ENCODE measurements around the gene TCERG1L.
"Not testable (repeated sequence)": the region's sequence is repeated elsewhere in the genome, so short reads cannot be mapped to it uniquely, and the experiment has no call there.

The TCERG1L gene

GRCh38 chr10:131083915-131084790 is 227.4 kb downstream of the TCERG1L start:
- DNase-seq (ENCODE audit: low spot score), result no peak

GRCh38 chr10:131082991-131083481 is 228.5 kb downstream of the TCERG1L start:
- no peak for DNase-seq (ENCODE audit: low spot score)

DNA sequence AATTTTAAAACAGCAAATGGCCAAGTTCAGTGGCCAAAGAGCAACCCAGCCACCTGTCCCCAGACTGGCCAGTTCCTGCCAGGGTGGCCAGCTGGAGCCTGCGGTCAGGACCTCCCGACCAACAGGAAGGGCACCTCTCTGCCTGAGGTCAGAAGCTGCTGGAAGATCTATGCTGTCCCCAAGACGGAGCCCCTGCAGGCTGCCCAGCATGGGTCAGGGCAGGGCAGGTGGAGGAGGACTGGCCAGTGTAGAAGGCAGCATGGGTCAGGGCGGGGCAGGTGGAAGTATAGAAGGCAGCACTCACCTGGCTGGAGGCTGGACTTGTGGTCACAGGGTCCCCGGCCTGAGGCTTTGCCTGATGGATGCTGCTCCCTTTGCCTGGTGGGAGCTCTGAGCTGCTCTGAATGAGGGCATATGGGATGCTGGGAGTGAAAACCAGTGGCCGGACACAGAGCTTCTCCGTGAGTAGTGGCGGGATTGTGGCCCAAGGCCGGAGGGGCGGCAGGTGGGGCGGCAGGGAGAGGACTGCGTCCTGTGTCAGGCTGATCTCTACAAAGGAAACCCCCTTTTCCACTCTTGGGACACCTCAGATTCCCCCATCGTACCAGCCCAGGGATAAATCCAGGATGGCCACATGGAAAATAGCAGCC is 229.2 kb downstream of the TCERG1L start:
- no peak for DNase-seq (ENCODE audit: low spot score)

DNA sequence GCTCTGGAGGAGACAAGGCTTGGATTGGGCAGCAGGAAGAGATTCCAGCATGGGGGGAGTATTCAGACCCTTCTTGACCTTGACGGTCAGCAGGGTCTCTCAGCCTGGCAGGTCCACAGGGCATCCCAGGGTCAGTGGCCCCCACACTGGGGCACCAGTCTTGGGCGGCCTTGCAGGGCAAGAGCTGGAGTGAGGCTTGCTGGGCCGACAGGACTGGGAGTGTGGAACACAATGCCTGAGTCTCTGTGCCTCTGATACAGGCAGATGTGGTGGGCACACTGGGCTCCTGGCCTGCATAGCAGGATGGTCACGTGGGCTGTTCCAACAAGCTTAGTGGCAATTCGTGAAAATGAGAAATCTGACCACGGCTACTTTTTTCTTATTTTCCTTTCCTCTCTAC is 229.7 kb downstream of the TCERG1L start:
- DNase-seq (ENCODE audit: low spot score), result no peak

DNA sequence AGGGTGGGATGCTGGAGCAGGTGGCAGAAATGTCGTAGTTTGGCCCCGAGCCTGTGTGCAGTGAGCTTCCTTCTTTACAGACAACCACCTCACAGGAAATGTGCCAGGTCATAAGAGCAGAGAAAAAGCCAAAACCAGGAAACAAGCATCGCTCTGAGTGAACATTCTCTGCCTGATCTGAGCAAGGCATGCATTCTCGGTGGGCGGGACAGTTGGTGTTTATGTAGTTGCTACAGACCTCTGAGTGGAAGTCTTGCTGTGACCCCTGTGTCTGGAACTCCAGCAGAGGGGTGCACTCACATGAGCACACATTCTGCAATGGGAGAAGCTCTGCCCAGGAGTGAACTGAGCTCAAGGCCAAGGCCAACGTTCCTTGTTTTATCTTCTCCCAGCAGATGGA is 230.1 kb downstream of the TCERG1L start:
- no peak for DNase-seq (ENCODE audit: low spot score)

- DNase-seq (ENCODE audit: low spot score), result no peak
These were observed 230.9 kb downstream of the TCERG1L start for GRCh38 chr10:131080571-131080970.

- DNase-seq (ENCODE audit: low spot score), result no peak
These were observed 232.2 kb downstream of the TCERG1L start for GRCh38 chr10:131079314-131079713.

DNA sequence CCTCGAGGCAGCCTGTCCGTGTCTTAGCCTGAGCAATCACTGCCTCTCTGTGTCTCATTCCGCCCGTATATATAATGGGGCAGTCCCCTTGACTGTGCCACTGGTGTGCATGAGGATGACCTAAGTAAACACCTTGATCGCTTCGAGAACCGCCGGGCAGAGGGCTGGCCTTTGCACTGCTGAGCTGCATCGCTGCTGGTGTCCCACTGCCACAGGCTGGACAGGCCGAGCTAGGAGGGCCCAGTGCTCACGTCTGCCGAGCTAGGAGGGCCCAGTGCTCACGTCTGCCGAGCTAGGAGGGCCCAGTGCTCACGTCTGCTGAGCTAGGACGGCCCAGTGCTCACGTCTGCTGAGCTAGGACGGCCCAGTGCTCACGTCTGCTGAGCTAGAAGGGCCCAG is 232.6 kb downstream of the TCERG1L start:
- not testable (repeated sequence) for DNase-seq (ENCODE audit: low spot score)

GRCh38 chr10:131078131-131078881 is 233.2 kb downstream of the TCERG1L start:
- no peak for DNase-seq (ENCODE audit: low spot score)

DNA sequence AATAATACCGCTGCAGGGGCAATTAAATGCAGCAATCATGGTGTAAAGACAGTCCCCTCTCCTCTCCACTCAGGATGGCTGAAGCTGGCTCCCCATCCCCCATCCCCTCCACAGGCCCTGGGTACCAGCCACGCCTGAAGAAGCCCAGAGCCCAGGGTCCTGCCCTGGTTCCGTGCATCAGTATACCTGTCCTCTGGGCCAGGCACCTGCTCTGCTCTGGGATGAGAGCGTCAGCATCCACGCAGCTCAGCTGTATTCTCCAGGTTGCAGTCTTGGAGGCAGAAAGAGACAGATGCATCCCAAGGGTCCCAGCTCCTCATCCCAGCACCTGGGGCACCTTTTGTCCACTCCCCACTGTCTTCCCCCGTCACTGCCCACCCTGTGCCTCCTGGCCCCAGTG is 233.8 kb downstream of the TCERG1L start:
- no peak for DNase-seq (ENCODE audit: low spot score)

GRCh38 chr10:131077031-131077430 is 234.5 kb downstream of the TCERG1L start:
- no peak for DNase-seq (ENCODE audit: low spot score)

- DNase-seq (ENCODE audit: low spot score), result no peak
These were observed 235.2 kb downstream of the TCERG1L start for GRCh38 chr10:131076356-131076755.

- DNase-seq (ENCODE audit: low spot score), result no peak
These were observed 236.2 kb downstream of the TCERG1L start for GRCh38 chr10:131075218-131075770.

DNA sequence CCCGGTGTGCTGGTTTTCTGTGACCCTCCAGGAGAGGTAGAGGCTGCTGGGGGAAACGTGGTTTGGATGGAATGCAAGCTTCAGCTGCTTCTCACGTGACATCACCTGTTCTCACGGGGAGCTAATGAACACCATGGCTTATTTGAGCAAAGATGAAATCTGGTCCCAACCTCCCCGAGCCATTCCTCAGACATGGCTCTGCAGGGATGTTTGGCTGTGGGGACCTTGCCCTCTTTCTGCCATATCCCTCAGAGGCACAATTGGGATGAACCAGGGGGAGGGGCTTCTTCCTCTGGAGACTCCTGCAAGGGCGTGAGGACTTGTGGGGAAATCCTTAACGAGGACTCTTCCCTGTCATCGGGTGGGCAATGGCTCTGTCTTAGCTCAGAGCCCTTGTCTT is 236.8 kb downstream of the TCERG1L start:
- DNase-seq (ENCODE audit: low spot score), result no peak

DNA sequence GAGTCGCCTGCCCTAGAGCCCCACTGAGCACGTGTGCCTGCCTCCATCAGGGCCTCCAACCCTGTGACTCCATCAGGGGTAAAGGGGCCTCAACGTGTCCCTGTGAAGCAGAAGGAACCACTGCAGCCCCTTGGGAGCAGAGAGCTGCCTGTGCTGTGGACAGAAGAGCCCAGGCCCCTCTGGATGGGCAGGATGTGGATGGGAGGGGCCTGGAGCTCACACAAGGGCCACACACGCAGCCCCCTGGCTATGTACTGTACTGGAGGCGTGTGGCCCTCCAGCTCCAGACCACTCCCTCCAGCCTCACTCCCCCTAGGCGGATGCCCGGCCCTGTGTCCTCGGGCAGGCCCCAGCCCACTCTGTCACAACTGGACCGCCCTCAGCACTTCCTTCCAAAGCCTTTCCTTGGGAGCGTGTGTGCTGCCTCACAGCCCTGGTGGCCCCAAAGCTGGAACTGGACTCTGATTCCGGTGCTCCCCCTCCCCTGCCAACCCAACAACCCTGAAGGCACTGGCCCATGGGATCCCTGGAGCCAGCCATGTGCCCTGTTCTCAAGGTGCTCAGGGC is 238.0 kb downstream of the TCERG1L start:
- no peak for DNase-seq (ENCODE audit: low spot score)

DNA sequence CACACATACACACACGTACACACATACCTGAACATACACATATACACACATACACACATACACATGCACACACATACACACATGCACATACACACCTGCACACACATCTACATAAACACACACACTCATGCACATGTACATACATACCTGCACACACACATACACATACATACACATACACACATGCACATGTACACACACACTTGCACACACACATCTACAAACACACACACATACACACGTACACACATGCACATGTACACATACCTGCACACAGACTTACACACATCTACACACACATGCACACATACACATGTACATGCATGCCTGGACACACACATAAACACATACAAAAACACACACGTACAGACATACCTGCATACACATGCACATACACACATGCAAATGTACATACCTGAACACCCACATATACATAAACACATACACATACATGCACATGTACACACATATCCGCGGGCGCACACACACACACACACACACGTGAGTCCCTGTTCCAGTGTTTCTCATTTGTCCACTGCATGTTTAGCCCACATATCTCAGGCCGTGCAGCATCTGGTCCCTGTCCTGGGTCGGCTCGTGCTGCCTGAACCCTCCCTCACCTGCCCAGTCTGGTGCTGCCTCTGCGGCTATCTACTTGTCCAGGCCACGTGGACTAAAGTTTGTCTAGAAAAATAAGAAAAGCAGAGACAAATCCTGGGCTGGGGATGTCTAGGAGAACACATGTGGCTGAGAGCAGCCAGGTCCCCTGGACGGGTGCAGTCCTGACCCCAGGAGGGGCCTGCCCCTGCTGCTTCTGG is 238.7 kb downstream of the TCERG1L start:
- no peak for DNase-seq (ENCODE audit: low spot score)

DNA sequence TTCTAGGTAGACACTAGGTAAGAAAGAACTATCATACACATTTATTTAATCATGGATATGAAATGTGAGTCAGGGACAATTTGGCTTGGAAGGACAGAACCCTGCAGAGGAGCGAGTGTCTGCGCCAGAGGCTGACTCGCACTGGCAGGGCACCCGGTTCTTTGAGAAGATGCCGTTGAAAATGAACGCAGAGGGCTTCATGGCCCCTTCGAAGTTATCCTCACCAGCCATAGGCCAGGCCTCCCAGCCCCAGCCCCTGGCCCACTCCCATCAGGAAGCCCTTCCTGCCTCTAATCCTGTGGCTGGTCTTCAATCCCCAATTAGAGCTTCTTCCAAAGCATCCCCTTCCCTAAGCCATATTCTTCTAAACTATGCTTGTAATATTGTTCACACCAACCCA is 239.8 kb downstream of the TCERG1L start:
- no peak for DNase-seq (ENCODE audit: low spot score)

DNA sequence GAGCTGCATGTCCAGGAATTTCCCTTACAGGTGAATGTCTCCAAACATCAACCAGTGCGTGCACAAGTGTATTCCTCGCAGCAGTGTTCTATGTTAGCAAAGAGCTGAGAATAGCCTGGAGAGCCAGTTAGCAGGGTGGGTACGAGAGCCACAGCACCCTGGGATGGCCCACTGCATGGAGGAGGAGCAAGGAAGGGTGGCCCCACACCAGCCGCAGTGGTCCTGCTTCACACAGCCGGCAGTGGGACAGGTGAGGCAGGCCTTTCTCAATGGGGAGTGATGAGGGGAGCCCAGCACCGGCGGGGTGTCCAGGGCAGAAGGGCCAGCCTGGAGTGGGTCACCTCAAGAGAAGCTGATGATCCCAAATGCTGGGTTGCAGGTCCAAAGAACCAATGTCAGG is 240.7 kb downstream of the TCERG1L start:
- no peak for DNase-seq (ENCODE audit: low spot score)

- no peak for DNase-seq (ENCODE audit: low spot score)
These were observed 242.8 kb downstream of the TCERG1L start for GRCh38 chr10:131068760-131069159.

DNA sequence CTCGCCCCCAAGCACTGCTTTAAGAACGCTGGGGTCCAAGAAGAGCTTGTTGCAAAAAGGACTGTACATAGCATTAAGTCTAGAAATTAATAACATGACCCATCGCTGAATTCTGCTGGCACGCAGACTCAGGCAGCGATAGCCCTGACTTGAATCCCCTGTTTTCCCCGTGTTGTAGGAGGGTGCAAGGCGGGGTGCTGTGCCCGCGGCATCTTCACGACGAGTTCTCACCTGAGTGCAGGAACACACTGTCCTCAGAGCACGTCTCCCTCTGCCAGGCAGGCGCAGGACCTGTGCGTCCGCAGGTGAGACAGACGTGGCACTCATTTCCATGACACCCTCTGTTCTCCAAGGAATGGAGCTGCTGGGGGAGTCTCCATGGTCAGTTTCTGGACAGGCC is 243.2 kb downstream of the TCERG1L start:
- DNase-seq (ENCODE audit: low spot score), result no peak

GRCh38 chr10:131067690-131068089 is 243.8 kb downstream of the TCERG1L start:
- no peak for DNase-seq (ENCODE audit: low spot score)

All from germinal center (tissue), 1 donor.